Colonic mucosa (tissue), 4 donors: Measurements from ENCODE around the gene THADA. TPM values are rescaled to one million over a fixed set of nuclear protein-coding genes. Genes with fewer than 3 reads are reported as not detected.

ENCODE experiments used
- DNase-seq: peaks from one replicate; pipeline ENCODE4 v3.0.0-alpha.2; 2020
- H3K27ac ChIP-seq: fragments of 200-600 bp; one replicate; pipeline ENCODE4 v1.8.0; 2021
- H3K27me3 ChIP-seq: fragments of 200-600 bp; one replicate; pipeline ENCODE4 v1.8.0; 2021
- H3K36me3 ChIP-seq: fragments of 200-600 bp; one replicate; pipeline ENCODE4 v1.8.0; 2021
- H3K4me1 ChIP-seq: fragments of 200-600 bp; one replicate; pipeline ENCODE4 v1.8.0; 2021; ENCODE audit warnings: mild to moderate bottlenecking
- H3K4me3 ChIP-seq: fragments of 200-600 bp; one replicate; pipeline ENCODE4 v1.8.0; 2021
- H3K9ac ChIP-seq, 2 donors: one replicate each; pipeline ENCODE4 v1.7.0; 2013; ENCODE audit warnings: control low read depth in 2 of 2, low read depth in 2 of 2, low read length in 2 of 2
- H3K9me3 ChIP-seq: fragments of 200-600 bp; one replicate; pipeline ENCODE4 v1.8.0; 2021
- CTCF ChIP-seq: fragments of 200-600 bp; IDR thresholded peaks from one replicate; pipeline ENCODE4 v1.8.0; 2022; ENCODE audit warnings: antibody characterized with exemption, mild to moderate bottlenecking
- intact Hi-C: fragments of 100-400 bp; cut with DNase I; formaldehyde crosslinking; loops from one replicate; pipeline ENCODE4 v1.14.1; 2022
- total RNA-seq, 2 donors: library from RNA; stranded (reverse); fragmentation: NEBNext Ultra II Directional in 1 of 2; extraction: Animal tissue kit (Norgen Biotek cat#: 25700) in 1 of 2; gene quantifications; one replicate each; pipeline ENCODE4 v1.2.1, GENCODE V29; 2021
- donor health status: healthy.
- donor health status: DM: no; HTN: no; CAD: no.
- donor health status: DM: no; HTN: no; CAD: no.

THADA gene
- total RNA-seq, 2 donors from 2014 or later, result 14.6 to 31.4 TPM

- no peak for TF ChIP-seq CTCF
- H3K27ac ChIP-seq, result no peak overlapping the region
- intact Hi-C loops, result no loop called here
- H3K36me3 ChIP-seq, result no peaks in the 10 kb centered on the region
- no peaks in the 10 kb centered on the region for H3K27me3 ChIP-seq
- no peak overlapping the region for H3K4me3 ChIP-seq
- no peak overlapping the region for H3K9ac ChIP-seq
- no peaks in the 10 kb centered on the region for H3K4me1 ChIP-seq
- DNase-seq, result no peak
- no peaks in the 10 kb centered on the region for H3K9me3 ChIP-seq
Observed at GRCh38 chr2:43407935-43408334, 187.9 kb downstream of the THADA start.

GRCh38 chr2:43406651-43407279, 189.1 kb downstream of the THADA start:
- Histone ChIP-seq H3K9me3 (no peaks in the 10 kb centered on the region), H3K27ac (no peak overlapping the region), H3K27me3 (no peaks in the 10 kb centered on the region), H3K9ac (peak overlapping the region in 1 of 2 donors; percentile 31), H3K4me3 (no peak overlapping the region), H3K36me3 (no peaks in the 10 kb centered on the region), H3K4me1 (no peaks in the 10 kb centered on the region)
- no peak for TF ChIP-seq CTCF
- DNase-seq, result no peak
- intact Hi-C loops, result no loop called here

- Histone ChIP-seq H3K9me3 (no peaks in the 10 kb centered on the region), H3K27ac (no peak overlapping the region), H3K4me1 (no peaks in the 10 kb centered on the region), H3K36me3 (no peaks in the 10 kb centered on the region), H3K9ac (peak overlapping the region in 1 of 2 donors; percentile 46), H3K4me3 (no peak overlapping the region), H3K27me3 (no peaks in the 10 kb centered on the region)
- DNase-seq, result no peak
- intact Hi-C loops, result no loop called here
- no peak for TF ChIP-seq CTCF
Observed at GRCh38 chr2:43405829-43406228, 190.0 kb downstream of the THADA start.

GRCh38 chr2:43402452-43402937, 193.3 kb downstream of the THADA start:
- no peaks in the 10 kb centered on the region for H3K27me3 ChIP-seq
- intact Hi-C loops, result no loop called here
- no peaks in the 10 kb centered on the region for H3K4me1 ChIP-seq
- H3K27ac ChIP-seq, result no peak overlapping the region
- H3K4me3 ChIP-seq, result no peak overlapping the region
- no peak overlapping the region for H3K9ac ChIP-seq
- no peaks in the 10 kb centered on the region for H3K9me3 ChIP-seq
- no peaks in the 10 kb centered on the region for H3K36me3 ChIP-seq
- TF ChIP-seq CTCF, result no peak
- DNase-seq, result no peak

GRCh38 chr2:43402002-43402401, 193.8 kb downstream of the THADA start:
- TF ChIP-seq CTCF, result no peak
- H3K9me3 ChIP-seq, result no peaks in the 10 kb centered on the region
- no peak for DNase-seq
- no peaks in the 10 kb centered on the region for H3K27me3 ChIP-seq
- H3K4me1 ChIP-seq, result no peaks in the 10 kb centered on the region
- no peak overlapping the region for H3K9ac ChIP-seq
- no peak overlapping the region for H3K4me3 ChIP-seq
- no peak overlapping the region for H3K27ac ChIP-seq
- no peaks in the 10 kb centered on the region for H3K36me3 ChIP-seq
- intact Hi-C loops, result no loop called here
